DND-41 (cell line): ENCODE measurements around the gene SBF1.

Experiments used
- CTCF ChIP-seq: IDR thresholded peaks from 2 replicates; pipeline ENCODE4 v1.5.1; 2012; ENCODE audit warnings: borderline replicate concordance, low read length, moderate library complexity, mild to moderate bottlenecking; ENCODE audit not compliant: poor library complexity, severe bottlenecking; ENCODE audit errors: extremely low read depth
- EZH2 ChIP-seq: IDR thresholded peaks from 3 replicates; pipeline ENCODE4 v1.6.1; 2012; ENCODE audit warnings: borderline replicate concordance, low read depth, mild to moderate bottlenecking, moderate library complexity, low read length, inconsistent platforms; ENCODE audit not compliant: severe bottlenecking

- TF ChIP-seq CTCF = no peak
- no peak for TF ChIP-seq EZH2
These were observed 3.5 kb downstream of the SBF1 start for GRCh38 chr22:50471197-50471847.
